GM19193 (cell line): Measurements from ENCODE around the gene FAM89B.

Source experiments
- POLR2A ChIP-seq: IDR thresholded peaks from 4 replicates; pipeline ENCODE4 v1.6.1; 2011; ENCODE audit not compliant: insufficient read depth, insufficient read length; ENCODE audit errors: extremely low read depth

Gene FAM89B

DNA sequence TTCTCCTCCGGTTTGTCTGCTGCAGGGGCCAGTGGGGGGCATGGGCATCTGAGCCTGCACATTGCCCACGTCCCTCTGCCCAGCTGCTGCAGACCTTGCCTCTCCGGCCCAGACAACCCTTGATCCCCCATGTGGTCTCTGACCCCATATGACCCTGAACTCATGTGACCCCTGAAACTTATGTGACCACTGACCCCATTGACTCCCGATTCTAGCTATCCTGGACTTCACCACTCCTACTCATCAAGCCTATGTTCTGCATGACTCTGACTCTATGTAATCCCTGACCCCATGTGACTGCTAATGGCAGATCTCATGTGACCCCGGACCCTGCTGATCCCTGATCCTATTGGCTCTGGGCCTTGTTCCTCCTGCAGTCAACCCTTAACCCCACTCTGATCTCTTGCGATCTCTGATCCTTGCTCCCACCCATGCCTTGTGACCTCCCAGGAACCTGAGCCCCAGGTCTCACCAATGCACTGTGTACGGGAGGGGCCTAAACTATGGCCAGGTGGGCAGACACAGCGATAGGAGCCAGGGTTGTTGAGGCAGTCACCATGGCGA, 19.9 kb upstream of the FAM89B start:
- no peak for TF ChIP-seq POLR2A

DNA sequence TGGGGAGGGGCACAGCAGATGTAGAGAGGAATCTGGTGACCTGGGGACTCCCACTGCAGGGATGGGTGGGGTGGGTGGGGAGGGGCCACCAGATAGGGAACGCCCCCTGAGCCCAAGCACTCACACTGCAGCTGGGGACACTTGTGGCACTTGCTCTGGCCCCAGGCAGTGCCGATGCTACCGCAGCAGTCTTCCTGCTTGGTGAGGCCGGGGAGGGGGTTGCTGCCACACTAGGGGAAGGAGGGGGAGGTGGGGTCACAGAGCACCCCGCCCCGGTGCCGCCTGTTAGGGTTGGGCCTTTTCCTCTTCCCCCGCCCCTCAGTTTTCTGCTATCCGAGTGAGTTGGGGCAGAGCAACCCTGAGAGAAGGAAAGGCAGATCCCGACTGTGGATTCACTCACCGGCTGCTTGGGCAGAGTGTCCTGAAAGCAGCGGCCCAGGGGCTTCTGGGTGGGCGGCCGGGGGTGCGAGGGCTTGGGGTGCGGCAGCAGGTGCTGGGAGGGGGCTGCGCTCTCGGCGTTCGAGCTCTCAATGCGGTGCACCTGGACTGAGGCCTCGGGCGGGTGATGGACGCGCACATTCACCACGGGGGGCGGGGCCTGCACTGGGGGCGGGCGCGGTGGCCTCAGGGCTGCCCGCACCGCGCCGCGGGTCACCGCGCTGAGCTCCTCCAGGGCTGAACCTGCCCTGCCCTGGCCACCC, 18.9 kb upstream of the FAM89B start:
- no peak for TF ChIP-seq POLR2A

DNA sequence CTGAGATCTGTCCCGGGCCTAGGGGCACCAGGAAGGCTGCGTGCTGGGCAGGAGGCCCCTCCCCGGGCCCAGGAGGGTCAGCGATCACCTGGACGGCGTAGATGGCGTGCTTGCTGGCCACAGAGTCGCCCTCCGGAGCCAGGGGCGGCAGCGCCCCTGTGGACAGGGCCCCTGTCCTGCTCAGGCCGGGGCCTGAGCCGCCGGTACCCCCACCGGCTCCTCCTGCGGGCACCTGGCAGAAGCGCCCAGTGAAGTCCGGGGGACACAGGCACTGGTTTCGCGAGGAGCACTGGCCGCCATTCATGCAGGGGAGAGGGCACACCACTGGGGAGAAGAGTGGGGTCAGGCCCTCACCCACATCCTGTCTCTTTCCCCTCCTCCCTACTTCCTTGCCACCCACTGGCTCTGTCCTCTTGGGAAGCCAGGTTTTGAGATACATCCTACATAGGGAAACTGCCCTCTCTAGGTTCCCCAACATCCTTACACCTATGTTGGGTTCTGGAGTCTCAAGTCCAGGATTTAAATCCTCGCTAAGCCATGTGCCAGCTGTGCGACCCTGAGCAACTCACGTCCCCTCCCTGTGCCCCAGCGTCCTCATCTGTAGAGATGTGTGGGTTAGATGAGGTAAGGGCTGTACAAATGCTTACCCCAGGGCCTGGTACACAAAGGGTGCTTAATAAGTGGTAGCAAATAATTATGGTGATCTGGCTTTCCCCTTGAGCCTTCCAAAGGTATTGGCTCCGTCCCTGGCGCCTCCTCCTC, 18.1 kb upstream of the FAM89B start:
- no peak for TF ChIP-seq POLR2A

DNA sequence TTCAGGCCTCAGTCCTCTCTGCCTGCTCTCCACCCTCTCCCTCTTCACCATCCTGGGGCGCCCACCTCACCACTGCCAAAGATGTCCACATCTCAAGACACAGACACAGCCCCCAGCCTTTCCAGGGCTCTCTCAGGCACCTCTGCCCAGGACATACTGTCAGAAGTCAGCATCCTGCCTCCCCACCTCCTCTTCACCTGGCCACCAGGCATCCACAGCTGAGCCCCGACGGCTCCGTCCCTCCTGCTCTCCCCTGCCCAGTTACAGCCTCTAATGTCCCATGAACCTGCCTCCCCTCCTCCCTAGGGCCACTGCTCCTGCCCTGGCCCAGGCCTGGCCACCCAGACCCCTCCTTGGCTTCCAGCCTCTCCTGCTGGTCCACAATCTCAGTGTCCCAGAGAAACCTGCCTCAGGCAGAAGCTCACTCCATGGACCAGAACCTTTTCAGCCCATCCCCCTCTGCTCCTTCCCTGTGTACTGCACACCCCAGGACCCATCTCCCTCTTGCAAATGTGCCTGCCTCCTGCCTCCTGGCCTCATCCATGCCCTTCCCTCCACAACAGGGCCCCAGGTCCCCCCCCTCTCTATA, 17.4 kb upstream of the FAM89B start:
- TF ChIP-seq POLR2A, result no peak

DNA sequence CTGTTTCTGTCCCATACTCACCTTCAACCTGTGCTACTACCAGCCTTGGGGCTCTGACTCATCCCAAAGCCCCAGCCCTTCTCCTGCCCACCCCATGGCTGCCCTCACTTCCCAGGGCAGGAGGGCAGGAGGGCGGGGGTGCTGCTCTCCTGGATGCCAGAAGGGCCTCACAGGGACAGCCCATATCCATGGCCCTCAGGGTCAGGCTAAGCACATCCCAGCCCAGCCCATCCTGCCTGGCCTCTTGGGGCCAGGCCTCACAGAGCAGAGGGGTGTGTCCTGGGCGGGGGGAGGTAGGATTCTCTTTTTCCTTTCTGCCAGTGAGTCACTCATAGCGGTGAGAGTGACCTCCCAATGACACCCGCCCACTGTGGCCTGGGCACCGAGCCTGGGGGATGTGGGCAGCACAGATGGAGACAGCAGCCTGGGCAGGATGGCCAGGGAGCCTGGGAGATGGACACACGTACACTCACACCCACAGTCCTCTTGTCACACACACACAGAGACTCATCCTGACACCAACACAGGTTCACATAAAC, 16.6 kb upstream of the FAM89B start:
- no peak for TF ChIP-seq POLR2A

DNA sequence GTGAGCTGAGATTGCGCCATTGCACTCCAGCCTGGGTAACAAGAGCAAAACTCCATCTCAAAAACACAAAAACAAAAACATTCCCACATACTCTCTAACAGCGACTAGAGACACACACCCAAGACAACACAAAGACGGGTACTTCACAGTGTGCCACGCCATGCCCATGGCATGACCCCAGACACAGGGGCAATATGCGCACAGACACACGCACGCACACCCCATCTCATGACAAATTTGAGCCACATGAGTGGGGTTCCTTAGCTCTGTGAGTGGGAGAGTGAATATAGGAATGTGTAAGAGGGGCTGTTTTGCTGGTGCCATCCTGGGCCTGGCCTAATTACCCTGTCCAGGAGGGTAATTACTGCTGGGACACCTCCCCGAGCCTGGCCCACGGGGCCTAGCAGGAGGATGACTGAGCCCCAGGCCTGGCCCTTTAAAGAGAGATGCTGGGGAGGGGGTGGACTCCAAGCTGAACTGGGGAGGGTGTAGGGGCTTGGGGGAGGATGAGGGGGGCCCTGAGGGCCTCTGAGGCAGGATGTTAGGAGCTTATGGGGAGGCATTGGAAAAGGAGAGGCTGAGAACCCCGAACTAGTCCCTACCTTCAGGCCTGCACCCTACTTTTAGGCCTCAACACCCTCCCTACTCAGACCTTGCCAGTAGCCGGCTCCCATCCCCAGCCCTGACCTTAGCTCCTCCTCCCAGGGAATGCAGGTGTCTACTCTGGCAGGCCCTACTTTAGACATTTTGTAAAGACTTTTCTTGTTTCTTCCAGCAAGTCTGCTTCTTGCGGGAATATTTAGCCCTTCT, 15.7 kb upstream of the FAM89B start:
- TF ChIP-seq POLR2A, result no peak

DNA sequence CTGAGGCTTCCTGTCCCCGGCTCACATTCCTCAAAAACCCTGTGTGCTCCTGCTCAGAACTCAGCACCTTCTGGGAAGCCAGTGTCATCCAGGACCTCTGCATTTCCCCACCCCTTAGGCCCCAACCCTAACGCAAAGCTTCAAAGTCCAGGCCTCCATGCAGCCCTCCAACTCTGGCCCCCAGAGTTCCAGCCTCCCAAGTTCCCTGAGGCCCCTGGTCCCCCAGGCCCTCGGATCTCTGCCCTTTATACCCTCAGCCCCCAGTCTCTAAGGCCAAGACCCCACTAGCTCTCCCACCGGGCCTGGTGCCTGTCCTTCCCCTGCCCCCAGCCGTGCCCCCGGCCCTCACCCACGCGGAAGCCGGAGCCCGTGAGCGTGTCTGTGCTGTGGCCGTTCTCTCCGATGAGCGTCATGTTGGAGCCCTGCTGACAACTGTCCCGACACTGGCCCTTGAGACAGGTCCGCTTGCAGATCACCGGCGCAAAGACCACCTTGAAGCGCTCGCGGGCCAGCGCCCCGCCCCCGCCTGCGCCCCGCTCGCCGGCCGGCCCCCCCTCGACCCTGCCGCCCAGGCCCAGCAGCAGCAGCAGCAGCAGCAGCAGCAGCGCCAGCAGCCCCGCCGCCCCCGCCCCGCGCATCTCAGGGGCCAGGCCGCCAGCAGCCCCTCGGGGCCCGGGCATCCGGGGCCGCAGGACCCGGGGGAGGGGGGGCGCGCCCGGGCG, 14.9 kb upstream of the FAM89B start:
- no peak for TF ChIP-seq POLR2A

DNA sequence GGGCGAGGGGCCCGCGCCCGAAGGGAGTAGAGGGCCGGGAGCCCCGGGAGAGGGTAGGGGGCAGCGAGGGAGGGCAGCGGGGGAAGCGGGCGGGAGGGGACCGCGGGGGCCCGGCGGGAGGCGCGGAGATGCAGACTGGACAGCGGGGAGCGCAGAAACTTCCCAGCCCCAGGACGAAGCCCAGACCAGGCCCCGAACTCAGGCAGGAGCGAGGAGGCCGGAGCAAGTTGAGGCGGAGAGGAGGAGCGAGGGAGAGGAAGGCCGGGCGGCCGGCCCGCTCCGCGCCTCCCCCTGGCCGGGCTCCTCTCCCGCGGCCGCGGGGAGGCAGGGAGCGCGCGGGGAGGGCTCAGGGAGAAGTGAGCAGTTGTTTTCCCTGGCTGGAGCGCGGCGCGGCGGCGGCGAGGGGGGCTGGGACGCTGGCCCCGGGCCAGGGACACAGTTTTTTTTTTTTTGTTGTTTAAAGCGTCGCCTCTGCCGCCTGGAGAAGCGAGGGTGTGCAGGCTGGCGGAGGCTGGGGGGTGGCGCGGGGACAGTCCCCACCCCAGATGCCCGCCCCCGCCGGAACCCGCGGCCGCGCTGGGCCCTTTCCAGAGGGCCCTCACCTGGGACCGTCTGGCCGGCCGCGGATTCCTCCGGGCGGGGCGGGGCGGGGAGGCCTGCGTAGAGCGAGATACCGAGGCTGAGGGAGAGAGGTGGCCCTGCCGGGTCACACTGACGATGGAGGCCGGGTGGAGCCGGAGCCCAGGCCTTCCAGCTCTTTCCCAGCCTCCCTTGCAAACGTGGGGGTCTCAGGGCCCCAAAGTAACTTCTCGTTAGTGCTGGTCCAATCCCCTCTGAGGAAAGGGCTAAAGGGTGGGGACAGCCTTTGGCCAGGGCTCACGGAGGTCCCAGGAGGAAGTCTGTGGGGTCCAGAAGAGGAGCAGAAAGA, 14.1 kb upstream of the FAM89B start, which contains the start of gene LTBP3:
Gene LTBP3 (minus strand): TSS at position 358 of the 928 bp plus-strand sequence. CDS start 400 bp downstream, outside the sequence.
- no peak for TF ChIP-seq POLR2A

DNA sequence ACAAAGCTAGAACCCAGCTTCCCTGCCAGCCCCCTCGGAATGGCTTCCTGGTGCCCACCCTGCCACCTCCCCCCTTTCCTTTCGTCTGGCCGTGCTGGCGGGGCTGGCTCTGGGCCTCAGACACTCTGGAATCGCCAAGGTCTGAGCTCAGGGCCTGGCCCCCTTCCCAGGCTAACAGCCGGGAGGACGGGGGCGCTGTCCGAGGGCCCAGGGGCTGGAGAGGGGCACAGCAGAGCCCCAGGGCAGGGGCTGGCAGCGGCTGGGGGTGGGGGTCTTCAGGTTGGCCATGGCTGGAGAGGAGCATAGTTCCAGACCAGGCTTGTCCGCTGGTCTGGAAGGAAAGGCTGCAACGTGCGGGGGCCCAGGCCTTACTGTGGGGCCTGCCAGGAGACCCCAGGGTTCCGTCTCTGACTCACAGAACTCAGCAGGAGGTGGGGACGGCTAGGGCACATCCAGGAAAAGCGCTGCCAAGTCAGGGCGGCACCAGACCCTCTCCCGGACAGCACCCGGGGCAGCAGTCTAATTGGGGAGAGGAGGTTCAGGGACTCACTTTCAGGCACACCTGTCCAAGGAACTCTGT, 13.3 kb upstream of the FAM89B start:
- no peak for TF ChIP-seq POLR2A

DNA sequence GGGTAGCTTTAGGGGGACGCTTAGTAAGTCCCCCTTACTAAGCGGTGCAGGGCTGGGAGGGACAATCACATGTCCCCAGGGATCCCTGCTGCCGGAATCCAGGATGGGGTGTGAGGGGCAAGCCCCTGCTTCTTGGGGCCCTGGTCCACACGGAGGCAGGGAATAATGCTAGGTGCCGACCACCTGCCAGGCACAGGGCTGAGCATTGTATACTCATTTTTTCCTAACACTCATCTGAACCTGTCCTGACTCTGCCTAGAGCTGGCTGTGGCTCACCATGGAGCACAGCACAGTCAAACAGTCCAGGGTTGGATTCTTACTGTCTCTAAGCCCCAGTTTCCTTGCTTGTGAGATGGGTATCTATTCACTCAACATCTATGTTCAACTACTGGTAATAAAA, 12.8 kb upstream of the FAM89B start:
- no peak for TF ChIP-seq POLR2A

DNA sequence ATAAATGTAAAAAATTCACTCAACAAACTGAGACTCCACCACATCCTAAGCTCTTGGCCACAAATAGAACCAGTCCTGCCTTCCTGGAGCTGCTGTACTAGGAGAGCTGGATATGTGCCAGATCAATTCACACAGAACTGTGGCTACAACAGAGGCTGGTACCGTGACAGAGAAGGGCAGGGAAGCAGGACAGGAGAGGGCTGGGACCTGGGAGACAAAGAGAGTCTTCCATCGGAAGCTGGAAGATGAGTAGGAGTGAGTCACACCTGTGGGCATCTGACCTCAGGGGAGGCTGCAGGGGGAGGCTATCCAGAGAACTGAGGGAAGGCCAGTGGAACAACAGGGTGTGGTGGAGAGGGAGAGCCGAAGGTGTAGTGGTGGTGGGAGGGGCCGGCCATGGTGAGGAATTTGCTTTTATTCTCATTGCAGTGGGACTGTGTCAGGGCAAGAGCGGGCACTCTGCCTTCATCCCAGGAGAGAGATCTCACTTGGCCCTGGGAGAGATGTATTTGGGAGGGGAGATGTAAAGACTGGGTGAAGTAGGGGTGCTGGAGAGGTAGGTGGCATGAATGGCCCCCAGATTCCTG, 12.3 kb upstream of the FAM89B start:
- no peak for TF ChIP-seq POLR2A
